HT1080 (cell line): ENCODE results near the gene ZDHHC8. TPM values are rescaled to one million over a fixed set of nuclear protein-coding genes. Genes with fewer than 3 reads are reported as not detected.

Source experiments
- DNase-seq: peaks from one replicate; pipeline ENCODE4 v3.0.0-alpha.2; 2015; ENCODE audit warnings: low read depth
- small RNA-seq: library from RNA; depleted of rRNA; stranded (forward); fragments of <200 nt; gene quantifications from one replicate; pipeline ENCODE3, GENCODE V24; 2014
- total RNA-seq: library from RNA; depleted of rRNA; stranded (reverse); fragments of >200 nt; shearing (Covaris generic); gene quantifications from 2 replicates; pipeline ENCODE4 v1.2.3, GENCODE V29; 2014; rRNA removed

Gene ZDHHC8
- total RNA-seq, 1 experiment from 2014 or later, result 29.0 TPM

DNA sequence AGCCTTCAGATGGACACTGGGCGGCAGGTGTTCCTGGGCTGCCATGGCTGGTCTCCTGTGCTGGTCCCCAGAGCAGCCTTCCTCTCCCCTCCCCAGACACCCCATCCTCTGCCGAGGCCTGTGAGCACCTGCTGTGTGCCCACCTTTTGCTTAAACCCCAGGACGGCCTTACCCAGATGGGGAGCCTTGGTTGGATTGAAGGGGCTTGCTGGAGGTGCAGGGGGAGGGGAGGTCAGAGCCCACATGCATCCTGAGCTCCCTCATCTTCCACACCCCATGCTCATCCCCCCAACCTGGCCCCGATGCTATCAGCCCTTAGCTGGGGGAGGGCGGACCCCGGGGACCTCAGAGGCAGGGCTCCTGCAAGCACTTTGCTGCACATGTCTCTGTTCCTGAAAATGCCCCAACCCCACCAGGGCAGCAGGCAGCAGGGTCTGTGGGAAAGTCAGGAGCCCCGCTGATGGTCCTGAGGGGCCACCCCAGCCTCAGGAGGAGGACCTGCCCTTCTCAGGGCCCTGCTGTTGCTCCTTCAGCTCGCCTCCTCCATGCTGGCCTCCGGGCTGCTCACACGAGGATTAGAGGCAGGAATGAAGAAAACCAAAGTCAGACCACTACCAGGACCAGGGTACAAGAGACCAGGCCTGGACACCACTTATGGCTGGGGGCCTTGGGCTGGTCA lies 60.8 kb downstream of the ZDHHC8 start:
- DNase-seq, result no peak

DNA sequence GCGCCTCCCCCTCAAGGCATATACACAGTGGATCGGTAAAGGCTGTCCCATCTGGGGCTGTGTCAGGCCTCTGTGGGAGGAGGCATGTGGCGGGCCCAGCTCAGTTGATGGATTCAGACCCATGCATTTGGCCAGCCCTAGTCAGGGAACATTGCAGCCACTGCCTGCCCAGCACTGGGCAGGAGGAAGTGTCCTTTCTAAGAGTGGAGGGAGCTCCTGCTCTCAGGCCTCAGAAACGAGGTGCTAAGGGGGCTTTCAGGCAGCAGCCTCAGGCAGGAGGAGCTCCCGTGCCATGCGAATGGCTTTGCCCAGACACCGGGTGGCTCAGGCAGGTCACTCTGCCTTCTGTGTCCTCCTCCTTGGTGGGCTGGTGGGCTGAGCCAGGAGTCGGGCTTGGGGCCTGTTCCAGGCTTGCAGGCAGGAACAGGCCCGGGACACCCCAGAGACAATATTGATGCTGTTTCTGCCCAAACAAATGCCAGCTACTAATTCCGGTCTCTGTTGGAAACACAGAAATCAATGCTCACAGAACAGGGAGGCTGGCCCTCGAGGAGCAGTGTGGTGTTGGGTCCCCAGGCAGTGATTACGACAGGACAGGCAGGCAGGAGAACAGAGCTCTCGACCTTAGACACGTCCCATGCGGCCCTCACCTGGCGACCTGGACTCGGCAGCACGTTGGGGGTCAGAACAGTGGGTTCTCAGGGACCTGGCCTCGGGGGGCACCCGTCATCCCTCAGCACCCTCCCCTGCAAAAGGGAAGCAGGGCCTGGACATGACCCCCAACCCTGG lies 61.6 kb downstream of the ZDHHC8 start:
- DNase-seq, result no peak

DNA sequence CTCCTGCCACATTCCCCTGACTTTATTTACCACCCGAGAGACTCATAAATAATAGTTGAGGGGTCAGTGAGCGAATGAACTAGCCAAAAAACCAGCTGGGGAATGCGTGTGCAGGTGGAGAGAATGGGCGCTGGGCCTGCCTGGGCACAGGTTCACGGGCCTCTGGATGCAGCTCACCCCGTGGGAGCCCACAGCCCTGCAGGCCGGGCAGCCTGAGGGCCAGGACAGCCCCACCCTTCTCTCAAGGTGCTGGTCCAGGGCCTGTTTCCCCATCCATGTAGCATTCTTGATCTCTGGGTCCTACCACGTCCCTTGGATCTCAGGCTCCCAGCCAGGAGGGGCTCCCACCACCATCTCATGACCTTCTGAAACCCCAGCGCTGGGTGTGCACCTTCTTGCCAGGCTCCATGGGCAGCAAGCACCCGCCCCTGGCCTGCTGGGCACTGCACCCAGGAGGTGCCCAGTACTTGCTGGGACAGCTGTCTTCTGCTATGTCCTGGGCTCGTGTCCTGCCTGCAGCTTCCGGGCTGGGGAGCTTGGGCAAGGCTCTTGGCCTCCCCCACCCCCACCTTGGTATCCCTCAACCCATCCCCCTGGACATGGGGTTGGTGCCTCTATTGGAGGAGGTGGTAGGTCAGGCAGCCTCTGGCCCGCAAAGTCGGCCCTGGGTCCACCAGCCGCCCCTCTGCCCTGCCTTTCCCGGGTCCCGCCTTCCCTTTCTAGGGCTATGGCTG lies 62.3 kb downstream of the ZDHHC8 start:
- no peak for DNase-seq

GRCh38 chr22:20194681-20195593 lies 63.3 kb downstream of the ZDHHC8 start:
- no peak for DNase-seq

DNA sequence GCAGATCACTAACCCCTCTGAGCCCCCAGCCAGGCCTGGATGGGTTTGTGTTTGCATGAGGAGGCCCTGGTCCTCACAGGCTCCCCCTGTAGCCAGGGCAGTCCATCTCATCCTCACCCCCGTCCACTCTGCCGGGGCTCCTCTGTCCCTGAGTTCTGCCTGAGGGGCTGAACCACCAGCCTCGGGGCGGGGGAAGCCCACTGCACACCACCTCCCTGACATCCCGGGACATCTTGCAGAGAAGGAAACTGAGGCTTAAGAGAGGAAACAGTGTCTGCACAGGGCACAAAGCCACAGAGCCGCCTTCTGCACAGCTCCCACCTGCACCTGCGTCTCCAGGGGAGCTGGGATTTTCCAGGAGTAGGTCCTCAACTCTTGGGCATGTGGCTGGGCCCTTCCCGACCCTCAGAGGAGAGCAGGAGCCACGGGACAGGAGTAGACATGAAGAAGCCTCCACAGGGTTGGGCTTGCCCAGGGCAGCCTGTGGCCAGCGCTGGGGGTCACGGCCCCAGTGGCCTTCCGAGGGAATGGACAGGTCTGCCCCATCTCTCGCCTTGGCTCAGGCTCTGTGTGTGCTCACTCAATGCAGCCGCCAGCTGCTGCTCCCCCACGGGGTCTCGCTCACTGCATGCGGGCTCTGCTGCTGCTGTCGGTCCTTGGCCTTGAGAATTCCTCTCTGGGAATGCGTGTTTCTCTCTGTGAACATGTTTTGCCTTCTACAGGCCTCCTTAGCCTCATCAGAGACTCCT lies 64.7 kb downstream of the ZDHHC8 start:
- no peak for DNase-seq

Small RNA genes within 50 kb of the gene (small RNA-seq; reads per million reads assigned to genes)
- not detected for gene MIR6816
- not detected for gene RF00599

Other genes with a start within 250 kb of the ZDHHC8 start
- gene COMT, start 190.0 kb upstream of the ZDHHC8 start, total RNA-seq, result 154 and 165 TPM in 2 replicates
- gene TXNRD2, start 190.0 kb upstream of the ZDHHC8 start, total RNA-seq, result 94.5 and 120 TPM in 2 replicates
- 3.7 and 8.4 TPM in 2 replicates for gene ARVCF, start 115.0 kb upstream of the ZDHHC8 start, total RNA-seq
- gene TANGO2, start 110.7 kb upstream of the ZDHHC8 start, total RNA-seq, result 17.2 and 18.8 TPM in 2 replicates
- 22.9 and 25.9 TPM in 2 replicates for gene DGCR8, start 51.6 kb upstream of the ZDHHC8 start, total RNA-seq
- gene RANBP1, start 15.7 kb upstream of the ZDHHC8 start, total RNA-seq, result 801 and 856 TPM in 2 replicates
- 93.4 and 94.3 TPM in 2 replicates for gene TRMT2A, start 14.6 kb upstream of the ZDHHC8 start, total RNA-seq
- 5.3 and 5.8 TPM in 2 replicates for gene CCDC188, start 19.3 kb downstream of the ZDHHC8 start, total RNA-seq
- gene RTN4R, start 136.5 kb downstream of the ZDHHC8 start, total RNA-seq, result 2.7 and 4.9 TPM in 2 replicates
- gene DGCR6L, start 188.3 kb downstream of the ZDHHC8 start, total RNA-seq, result 56.4 and 66.5 TPM in 2 replicates